ENCODE measurements around the gene POMGNT2.

Gene POMGNT2

GRCh38 chr3:43102773-43103480 lies 3.0 kb downstream of the POMGNT2 start:
- DNase-seq, result no peak

DNA sequence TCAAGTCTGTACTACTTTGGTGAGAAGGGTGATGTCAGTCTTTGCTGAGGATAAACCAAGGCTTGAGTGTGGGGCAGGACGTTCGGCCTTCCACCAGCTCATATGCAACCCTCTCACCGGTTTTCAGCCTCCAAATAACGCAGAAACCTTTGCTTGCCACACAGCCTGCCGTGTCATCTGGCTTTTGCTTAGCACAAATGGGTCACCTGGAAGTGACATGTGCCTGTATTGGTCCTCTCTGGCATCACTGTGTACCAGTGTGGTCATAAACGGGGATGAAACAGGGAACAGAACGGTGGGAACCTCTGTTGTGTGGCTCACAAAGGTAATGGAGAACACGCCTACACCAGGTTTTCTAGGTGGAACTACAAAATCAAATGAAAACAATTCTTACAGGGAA lies 7.1 kb downstream of the POMGNT2 start:
- DNase-seq, result no peak

GRCh38 chr3:43097400-43098080 lies 8.3 kb downstream of the POMGNT2 start:
- DNase-seq, result no peak

DNA sequence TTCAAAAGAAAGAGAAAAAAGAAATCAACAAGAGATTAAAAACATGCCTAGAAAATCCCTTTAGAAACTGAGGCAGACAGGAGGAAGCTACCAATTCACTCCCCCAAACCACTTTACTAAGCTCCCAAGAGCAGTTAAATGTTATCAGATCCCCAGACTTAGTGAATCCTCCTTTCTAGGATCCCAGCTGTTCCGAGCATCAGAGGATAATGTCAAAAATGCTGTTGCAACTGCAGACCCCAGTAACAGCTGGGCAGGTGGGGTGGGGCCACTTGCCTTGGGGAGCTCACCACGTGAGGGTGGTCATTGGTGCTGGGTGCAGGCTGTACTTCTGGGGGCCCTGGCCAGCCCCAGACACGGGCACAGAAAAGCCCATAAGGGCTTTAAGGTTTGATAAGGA lies 9.1 kb downstream of the POMGNT2 start:
- DNase-seq, result no peak

GRCh38 chr3:43095370-43095769 lies 10.5 kb downstream of the POMGNT2 start:
- no peak for DNase-seq

- DNase-seq, result no peak
Measured at GRCh38 chr3:43094851-43095250, 11.0 kb downstream of the POMGNT2 start.

GRCh38 chr3:43094381-43094780 lies 11.5 kb downstream of the POMGNT2 start:
- no peak for DNase-seq

DNA sequence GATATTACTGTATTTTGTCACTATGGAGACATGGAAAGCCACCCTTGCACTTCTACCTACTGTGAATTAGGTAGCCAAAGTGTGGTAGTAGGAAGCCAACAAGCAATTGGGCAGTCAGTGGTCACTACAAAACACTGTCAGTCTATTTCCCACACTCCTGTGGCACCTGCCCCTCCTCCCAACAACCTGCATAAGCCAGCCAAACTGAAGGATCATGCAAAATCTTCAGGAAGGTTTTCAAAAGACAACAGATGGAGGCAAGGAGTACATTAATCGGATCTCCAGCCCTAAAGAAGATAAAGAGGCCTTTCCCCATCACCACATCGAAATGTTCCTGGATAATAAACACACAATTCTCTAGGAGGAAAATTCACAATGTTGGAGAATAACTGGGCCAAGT lies 11.9 kb downstream of the POMGNT2 start:
- DNase-seq, result no peak

DNA sequence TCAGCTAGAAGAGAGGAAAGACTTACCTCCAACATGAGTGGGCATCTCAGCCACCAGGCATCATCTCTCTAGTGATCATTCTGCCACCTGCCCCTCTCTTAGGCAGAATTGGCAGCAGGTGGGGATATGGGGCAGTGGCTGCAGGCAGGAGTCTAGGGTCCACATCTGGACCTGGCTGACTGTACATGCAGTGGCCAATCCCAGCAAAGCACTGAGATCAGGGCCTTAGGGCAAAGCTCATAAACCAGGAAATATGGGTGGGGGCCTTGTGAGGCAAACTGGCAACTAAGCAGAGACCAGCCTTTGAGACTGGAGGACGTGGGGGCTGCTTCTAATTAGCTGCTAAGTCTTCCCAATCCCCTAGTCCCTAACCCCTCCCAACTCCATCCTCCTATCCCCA lies 12.9 kb downstream of the POMGNT2 start:
- no peak for DNase-seq

GRCh38 chr3:43091481-43091880 lies 14.4 kb downstream of the POMGNT2 start:
- no peak for DNase-seq

DNA sequence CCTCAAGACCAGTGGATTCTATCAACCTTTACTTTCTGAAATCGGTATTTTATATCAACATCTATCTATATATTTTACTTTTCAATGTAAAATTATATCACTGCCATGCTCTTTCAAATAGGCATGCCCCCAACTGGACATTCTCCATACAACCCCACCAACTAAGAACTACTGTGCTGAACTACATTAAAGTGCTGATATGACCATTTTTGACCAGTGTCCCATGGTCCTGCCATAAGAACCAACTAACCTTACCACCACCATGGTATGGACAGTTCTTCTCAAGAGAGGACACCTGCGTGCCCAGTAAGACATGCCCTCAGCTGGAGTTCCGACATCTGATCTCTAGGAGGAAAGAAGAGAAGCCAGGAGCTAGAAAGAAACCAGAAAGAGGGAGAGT lies 15.6 kb downstream of the POMGNT2 start:
- no peak for DNase-seq

DNA sequence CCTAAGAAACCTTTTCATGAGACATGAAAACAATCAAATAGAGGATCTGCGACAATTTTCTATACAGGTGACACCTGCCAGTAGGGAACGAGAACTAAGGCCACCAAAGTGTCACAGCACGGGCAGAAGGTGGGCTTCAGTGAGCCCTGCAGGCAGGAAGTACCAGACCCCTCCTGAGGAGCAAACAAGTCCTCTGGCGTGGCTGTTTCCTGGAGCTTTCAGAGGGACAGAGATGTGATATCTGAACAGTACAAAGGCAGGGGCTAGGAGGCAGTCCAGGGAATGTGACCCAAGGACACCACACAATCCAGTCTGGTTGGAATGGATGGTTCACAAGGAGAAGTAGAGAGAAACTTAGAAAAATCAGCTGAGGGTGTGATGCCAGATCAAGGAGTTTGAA lies 16.8 kb downstream of the POMGNT2 start:
- DNase-seq, result no peak

DNA sequence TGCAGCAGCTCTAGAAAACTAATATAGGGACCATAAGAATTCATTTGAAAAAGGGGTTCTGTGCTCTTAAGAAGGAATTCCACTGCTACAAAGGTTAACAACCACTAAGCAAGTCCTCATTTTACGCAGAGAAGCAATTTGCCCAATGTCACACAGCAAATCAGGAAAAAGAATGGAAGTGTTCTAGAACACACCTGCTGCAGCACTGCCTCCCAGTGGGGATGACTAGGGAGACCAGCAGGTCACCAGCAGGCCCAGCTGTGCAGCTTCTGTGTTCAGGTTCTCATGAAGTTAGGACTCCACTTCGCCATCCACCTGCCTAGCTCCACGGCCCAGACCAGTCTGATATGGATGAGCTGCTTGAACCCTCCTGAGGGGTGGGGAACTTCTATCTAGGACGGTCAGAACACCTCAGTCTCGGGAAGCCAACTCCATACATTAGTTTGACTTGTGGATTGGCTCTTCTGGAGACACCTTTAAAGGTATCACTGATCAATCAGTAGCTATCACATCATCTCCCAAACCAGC lies 18.6 kb downstream of the POMGNT2 start:
- no peak for DNase-seq

GRCh38 chr3:43086460-43087165 lies 19.3 kb downstream of the POMGNT2 start:
- DNase-seq, result no peak

DNA sequence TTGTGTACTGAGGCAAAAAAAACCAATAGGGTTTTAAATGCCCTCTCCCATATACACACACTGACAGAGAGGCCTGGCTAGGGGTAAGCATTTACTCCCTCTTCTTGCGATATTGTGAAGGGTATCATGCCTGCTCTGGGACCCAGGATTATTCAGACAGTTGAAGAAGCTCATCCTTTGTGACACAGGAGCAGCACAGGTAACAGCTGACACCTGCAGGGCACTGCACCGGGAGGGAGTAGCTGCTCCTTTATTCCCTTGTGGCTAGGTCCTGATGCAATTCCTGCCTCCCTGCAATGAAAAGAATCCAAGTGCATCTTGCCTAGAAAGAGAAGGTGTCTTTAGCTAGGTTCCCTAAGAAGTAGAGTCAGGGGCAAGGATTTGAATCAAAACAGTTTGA lies 23.4 kb downstream of the POMGNT2 start:
- DNase-seq, result no peak

GRCh38 chr3:43081796-43082195 lies 24.1 kb downstream of the POMGNT2 start:
- no peak for DNase-seq

- DNase-seq, result no peak
Measured at GRCh38 chr3:43080726-43081568, 24.9 kb downstream of the POMGNT2 start.

DNA sequence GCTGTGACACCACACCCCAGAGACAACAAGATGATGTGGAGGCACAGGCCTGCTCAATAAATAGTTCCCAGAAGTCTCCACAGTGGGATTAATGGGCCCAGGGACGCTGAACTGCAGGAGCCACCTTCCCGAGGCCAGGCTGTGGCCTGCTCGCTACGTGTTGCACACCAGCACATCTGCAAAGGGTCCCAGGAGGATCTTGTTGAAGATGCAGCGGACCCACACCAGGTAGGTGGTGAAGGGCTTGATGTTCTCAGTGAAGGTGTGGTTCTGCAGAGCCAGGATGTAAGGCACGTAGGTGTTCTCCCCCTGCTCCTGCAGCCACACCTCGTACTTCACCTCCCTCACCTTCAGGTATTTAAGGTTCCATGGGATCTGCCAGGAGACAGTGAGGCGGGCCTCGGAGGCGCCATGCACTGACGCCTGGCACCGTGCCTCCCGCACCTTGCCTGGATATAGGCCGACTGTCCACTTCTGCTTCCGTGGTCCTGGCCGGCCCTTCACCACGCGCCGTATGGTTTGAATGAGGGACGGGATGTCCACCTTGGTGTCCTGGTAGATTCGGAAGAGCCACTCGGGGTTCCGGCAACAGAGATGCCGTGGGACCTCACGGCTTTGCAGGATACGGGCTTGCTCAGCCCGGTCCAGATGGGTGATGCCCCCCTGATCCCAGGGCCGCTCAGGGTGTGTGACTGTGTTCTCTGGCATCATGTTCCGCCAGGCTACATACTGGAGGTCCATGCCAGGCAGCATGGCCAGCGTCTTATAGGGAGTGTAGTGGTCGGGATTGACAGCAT lies 26.1 kb downstream of the POMGNT2 start:
- DNase-seq, result no peak

GRCh38 chr3:43077707-43078106 lies 28.2 kb downstream of the POMGNT2 start:
- no peak for DNase-seq

DNA sequence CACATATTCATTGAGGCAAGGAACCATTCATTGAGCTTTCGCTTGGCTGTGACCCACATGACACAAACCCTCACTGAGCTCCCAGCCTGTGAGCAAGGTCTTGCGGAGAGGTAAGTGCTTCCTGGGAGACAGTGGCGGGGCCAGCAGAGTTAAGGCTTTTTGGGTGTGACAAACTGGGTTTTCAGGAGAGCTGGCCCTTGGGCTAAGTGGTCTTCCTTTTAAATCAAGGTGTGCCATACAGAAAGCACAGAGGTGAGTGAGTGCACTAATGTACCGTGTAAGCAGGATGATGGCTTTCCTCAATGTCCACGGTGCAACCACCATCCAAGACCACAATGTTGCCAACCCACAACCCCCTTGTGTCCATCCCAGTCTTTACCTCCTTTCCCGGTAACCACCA lies 28.6 kb downstream of the POMGNT2 start:
- no peak for DNase-seq

DNA sequence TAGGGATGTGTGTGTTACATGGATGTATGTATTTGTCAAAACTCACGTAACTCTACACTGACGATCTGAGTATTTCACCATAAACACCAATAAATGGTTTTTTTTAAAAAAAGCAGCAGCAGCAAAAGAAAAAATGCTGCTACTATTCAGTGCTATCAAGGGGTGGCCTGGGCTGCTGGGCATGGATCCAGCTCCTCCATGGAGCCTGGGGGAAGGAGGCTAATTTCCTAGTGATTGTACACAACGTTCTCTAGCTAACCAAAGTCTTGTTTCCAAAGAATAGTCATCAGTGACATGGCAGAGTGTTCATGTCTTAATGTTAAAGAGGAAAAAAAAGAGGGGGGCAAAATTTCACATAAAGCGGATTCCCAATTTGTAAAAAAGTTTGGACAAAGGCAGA lies 29.0 kb downstream of the POMGNT2 start:
- DNase-seq, result no peak

Data from midbrain (tissue), 1 donor.